ENCODE data around the gene PLXNA2. TPM values are rescaled to one million over a fixed set of nuclear protein-coding genes. Genes with fewer than 3 reads are reported as not detected.

The PLXNA2 gene
- polyA plus RNA-seq, 4 donors = 12.4 to 16.7 (median 14.4) TPM

DNA sequence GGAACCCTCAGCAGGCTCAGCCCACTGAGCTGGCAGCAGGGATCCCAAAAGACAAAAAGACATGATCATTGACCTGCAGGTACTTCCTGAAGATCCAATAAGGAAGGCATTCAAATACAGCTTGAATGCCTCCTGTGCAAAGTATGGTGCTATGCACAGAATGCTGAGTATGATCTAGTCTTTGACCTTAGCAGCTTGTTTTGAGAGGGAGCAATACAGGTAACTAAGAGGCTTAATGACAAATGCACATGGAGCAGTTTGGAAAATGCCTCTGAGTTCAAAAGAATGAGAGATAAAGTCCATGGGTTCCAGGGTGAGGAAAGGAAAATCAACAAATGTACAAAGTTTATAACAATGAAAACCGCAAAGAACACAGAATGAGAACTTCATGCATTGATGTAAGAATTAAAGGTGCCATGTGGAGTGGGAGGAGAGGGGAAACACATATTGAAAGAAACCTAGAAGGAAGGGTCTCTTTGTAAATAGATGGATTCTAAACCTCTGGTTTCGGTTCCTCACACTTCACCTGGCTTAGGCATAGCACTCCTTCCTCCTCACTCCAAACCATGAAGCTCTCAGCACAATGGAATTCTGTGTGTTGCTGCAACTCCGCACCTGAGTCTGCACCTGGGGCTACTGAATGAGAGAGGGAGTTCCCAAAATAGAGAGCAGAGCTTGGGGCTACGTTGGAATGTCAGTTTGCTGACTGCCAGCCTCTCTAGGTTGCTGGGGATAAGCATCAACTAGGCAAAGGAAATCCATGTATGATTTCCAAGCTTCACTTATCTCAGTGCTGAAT, 77.6 kb downstream of the PLXNA2 start:
- no peak for DNase-seq (ENCODE audit: low read depth in 4 of 4, low spot score in 3 of 4)

DNA sequence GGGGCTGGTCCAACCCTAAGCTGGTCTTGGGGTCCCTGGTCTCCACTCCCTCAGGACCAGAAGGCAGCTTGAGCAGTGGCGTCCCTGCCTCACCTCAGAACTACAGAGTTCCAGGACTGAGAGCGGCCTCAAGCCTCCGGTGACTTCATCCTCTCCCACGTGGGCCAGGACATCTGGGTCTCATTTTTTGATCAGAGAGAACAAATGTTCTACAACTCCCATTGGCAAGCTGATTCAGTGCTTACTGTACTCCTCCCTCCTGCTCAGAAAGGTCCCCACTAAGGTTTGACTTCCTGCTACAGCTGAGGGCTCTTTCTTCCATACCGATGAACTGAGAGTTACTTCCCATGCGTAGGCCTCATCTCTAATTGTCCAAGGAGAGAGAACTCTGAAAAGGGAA, 78.5 kb downstream of the PLXNA2 start:
- no peak for DNase-seq (ENCODE audit: low read depth in 4 of 4, low spot score in 3 of 4)

DNA sequence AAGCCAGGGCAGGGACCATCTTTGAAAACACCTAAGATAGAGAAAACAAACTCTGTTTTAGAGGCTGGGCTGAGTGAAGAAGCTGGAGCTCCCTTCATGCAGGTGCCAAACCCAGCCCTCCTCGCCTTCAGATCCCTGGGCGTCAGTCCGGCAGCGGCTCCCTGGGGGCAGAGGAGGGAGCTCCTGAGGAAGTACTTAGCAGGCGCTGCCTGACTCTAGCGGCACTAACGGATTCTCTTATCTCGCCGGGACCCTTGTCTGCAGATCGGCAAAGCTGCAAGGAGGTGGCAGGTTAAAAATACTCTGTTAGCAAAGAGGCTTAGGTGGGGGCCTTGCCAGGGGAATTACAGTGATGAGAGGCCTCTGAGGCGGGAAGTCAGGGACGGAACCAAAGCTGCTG, 79.6 kb downstream of the PLXNA2 start:
- no peak for DNase-seq (ENCODE audit: low read depth in 4 of 4, low spot score in 3 of 4)

DNA sequence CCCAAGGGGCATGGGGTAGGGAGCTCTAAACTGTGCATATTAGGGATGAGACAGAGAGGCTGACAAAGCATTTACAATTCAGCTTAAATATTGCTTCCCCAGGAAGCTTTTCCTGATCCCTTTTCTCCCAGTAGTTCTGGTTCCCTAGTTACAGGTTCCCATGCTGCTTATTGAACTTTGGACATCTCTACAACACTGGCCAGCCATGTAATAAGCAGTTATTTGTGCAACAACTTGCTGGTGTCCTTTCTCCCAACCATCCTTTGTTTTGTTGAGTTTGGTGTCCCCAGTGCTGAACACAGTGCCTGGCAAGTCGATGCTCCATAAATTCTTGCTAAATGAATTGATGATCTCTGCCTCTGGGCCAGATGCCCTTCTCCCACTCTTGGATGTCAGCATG, 80.6 kb downstream of the PLXNA2 start:
- DNase-seq (ENCODE audit: low read depth in 4 of 4, low spot score in 3 of 4) = no peak

DNA sequence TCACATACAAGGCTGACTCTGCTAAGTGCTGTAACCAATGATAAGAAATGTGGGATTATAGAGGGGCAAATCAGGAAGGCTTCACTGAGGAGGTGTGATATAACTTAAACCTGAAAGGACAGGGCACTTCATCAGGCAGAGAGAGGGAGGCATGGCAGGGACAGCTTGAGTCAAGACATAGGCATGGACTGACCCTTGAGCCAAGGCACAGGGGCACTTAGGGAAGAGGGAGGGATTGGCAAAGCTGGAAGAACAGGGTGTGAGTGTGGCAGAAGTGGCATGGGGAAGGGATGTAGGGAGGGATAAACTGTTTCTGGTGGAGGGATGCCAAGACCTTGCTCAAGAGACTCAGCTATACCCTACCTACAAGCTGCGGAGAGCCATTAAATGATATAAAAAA, 81.3 kb downstream of the PLXNA2 start:
- DNase-seq (ENCODE audit: low read depth in 4 of 4, low spot score in 3 of 4) = no peak

DNA sequence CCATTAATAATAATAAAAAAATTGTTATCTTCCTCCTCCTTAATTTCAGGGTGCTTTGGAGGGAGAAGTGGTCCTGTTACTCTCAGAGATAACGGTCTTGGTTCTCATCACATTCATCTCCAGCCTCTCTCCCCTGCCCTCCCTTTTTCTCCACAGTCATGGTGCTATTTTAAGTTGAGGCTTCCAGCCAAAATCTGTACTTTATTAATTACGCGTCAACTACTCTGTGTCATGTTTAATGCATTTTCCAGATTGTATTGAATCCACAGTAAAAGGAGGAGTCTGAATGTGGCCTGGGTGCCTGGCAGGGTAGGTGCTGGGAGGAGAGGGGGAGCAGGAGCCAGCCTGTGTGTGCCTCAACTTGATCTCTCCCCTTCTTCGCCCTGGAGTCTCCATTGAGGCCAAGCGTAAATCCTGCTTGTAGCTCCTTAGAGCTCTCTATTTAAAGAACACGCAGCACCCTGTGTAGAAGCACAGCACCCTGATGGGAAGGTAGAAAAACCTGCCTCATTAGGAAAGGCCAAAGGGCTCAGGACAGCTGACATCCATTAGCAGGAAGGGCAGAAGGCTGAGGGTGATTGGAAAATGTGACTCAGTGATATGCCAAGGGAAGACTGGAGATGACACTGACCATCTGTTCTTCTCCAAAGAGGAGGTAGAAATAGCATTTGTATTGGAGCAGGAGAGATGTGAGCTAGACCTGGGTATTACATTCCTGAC, 82.4 kb downstream of the PLXNA2 start:
- no peak for DNase-seq (ENCODE audit: low read depth in 4 of 4, low spot score in 3 of 4)

DNA sequence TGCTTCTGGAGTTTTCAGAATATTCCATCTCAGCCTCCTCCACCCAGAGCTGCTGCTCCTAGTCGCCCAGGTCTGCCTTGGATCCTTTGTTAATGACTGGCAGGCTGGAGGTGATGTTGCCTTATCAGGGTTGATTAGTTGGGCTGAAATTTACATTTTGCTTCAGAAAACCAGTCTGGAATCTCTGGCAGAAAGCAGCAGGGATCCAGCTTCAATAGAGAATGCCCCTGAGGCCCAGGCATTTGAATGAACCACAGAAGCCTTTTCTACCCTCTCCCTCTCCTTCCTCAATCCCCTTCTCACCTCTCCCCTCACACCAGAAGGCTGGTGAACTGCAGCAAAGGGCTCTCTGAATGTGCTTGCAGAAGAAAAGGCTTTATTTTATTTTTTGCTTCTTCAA, 83.2 kb downstream of the PLXNA2 start:
- DNase-seq (ENCODE audit: low read depth in 4 of 4, low spot score in 3 of 4) = no peak

DNA sequence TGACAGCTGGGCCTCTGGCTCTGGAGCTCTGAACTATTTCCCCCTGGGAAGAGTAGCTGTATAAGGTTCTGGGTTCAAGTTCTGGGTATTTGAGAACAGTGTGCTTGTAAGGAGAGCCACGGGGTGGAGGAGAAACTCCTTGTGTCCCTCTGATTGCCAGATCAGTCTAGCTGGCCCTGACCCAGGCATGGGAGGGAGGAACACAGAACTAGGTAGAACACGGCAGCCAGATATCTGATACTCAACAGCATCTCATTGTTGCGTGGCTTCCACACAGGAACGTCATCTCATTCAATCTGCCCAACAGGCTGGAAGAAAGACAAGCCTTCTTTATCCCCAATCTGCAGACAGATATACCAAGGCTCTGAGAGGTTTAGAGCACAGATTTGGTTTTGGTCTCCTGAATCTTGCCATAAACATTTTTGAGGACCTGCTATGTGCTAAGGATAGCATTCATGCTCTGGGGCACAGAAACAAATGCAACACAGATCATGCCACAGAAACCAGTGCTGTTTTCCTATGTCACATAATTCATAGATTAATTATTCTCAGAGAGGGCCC, 83.8 kb downstream of the PLXNA2 start:
- no peak for DNase-seq (ENCODE audit: low read depth in 4 of 4, low spot score in 3 of 4)

DNA sequence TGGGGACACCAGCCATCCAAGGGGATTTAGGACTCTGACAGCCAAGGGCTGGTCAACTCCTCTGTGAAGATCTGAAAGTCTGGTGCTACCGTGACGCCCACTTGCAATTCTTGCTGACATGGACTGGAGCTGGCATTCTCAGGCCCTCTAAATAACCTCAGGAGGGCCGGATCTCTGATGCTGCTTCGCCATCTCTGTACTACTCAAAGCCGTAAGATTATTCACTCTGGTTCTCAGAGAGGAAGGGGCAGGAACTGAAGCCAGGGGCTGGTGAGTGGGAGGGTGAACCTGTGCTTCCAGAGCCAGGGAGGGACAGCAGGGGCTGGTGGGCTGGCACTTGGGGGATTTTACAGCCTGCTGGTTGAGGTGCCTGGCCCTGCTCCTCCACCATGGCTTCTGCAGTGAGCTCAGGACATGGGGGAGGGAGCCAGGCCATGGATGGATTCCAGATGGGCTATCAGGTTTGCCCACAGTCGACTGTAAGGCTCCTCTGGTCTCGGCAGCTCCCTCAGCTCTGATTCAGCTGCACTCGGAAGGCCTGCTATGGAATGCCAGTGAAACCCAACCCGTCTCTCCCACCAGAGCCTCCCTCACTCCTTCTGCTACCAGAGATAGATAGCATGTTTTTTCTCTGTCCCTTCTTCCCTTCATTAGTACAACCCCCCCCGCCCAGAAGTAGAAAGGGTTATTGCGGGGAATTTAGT, 84.5 kb downstream of the PLXNA2 start:
- DNase-seq (ENCODE audit: low read depth in 4 of 4, low spot score in 3 of 4) = no peak

DNA sequence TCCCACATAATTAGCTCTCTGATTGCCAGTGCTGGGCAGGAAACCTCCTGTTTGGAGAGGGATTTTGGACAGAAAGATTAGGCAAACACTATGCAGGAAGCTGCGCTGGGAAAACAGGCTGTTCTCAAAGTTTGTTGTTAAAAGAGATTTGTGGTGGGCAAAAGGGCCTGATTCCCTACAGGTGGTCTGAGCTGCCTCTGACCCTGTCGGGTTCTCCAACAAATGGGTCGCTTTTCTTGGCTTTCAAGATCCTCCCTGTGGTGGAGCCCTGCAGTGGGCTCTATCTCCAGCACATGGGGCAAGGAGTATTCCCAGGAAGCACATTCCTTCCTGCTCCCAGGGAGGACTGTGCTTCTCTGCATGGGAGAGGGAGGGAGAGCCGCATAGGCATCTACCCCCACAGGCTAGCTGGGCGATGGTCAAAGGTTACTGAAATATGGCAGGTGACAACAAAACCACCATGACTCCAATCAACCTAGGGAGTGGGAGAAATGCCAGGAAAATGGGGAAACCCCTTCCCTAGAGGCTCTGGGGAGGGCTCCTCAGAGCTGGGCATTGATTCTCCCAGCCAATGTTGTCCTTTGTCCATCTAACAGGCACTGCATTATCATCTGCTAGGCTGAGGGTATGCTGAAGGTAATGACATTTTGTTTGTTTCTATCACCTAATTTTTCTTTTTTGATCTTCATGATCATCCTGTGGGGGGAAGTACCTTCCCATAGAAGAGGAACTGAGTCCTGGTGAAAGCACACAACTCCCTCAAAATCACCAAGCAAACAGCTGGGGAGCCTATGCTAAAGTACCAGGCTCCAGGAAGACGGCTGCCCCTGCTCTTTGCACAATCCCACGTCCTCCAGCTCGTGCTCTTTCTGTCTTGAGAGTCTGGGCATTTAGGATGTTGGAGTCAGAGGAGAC, 85.3 kb downstream of the PLXNA2 start:
- no peak for DNase-seq (ENCODE audit: low read depth in 4 of 4, low spot score in 3 of 4)

DNA sequence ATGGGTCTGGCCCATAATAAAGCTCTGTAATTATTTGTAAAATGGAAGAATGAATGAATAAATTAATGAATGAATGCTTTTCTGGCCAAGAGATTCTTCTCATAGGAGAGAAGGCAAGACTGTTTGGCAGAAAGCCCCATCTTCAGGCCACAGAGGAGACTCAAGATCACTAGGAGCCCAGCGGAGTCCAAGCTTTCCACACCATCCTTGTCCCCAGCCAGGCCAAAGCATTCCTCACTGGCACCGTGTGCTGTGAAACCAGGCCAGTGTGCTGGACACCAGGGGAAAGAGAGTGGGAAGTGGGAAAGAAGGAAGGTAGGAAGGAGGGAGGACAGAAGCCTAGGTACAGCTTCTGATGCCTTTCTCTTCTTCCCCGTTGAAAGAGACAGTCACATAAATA, 86.4 kb downstream of the PLXNA2 start:
- DNase-seq (ENCODE audit: low read depth in 4 of 4, low spot score in 3 of 4) = no peak

DNA sequence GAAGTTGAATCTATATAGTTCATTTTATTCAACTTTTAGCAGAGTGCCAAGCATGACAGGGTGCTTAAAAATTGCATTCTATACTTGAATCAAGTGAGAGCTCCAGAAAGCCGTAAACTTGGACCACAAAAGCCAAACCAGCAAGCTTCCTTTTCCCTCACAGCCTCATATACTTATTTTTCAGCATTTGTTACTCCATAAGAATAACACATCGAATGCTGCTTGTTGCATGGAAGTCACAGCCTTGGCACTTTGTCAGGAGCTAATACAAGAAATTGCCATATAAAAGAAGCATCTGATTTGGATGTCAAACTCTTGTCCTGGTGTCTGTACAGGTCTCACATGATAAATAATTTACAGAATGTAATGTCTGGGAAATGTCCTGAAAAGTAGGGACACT, 87.4 kb downstream of the PLXNA2 start:
- DNase-seq (ENCODE audit: low read depth in 4 of 4, low spot score in 3 of 4) = no peak

DNA sequence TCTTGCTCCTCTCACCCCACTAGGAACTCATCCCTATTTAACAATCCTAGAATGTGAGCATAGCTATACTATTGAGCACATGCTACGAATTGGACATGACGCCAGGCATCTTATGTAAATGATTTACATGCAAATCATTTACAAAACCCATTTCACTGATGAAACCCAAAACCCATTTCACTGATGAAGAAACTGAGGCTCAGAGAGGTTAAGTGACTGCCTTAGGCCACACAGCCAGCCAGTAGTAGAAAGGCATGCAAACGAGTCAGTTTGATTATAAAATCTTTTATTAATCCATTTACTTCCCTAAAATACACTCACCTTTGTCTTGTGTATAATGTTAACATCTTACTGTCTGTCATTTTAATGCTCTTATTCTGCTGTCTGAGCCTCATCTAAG, 87.9 kb downstream of the PLXNA2 start:
- no peak for DNase-seq (ENCODE audit: low read depth in 4 of 4, low spot score in 3 of 4)

DNA sequence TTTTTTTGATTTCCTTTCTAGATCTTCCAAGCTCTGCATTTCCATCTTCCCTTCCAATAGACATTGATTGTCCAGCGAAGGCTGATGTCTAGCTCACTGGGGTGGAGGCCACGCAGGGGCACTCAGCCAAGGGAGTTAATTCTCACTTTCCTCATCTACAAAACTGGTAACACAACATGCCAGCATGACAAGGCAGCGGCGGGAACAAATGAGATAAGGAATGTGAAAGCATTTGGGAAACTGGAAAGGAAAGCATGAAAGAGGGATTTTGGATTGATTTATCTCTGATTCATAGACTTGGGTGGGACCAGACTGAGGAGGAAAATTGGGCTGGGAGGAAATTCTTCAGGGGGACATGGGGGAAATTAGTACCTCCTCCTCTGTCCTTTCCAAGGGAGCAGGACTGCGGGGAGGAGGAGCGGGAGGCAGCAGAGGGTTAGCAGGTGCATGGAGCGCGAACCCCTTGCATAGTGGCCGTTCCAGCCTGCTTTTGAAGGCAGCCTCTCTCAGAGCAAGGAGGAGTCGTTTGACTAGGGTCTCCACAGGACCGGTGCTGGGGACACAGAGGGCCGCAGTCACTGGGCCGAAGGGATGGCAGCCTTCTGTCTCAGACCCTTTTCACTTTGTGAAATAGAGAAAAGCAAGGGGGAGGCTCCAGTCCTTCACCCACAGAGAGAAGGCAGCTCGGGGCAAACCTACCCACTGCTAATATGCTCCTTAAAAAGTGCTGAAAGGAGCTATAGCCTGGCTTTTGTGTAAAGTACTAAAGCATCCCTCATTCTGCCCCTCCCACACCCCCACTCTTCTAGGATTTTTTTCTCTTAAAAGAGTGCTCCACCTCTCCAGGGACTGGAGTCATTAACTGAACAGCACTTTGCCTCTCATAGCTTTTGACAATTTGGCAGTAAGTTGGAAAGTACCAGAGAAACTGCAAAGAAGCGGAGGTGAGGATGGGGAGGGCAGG, 89.2 kb downstream of the PLXNA2 start:
- DNase-seq (ENCODE audit: low read depth in 4 of 4, low spot score in 3 of 4) = no peak

DNA sequence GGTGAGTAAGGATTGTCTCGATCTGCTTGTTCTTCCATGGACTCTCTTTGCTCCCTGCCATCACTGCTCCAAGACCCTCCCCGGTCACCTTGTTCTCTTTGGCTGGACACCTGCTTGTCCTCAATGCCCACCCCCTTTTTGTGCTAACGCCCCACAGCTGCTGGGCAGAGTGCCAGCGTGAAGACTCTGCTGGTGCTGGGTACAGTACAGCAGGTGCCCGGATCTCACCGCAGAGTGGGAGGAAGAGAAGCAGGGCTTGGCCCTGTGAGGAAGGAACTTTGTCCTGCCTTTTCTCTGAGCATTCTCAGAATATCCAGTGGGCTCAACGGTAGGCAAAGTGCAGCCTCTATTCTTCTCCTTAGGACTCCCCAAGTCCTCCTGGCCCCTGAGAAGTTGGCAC, 90.1 kb downstream of the PLXNA2 start:
- DNase-seq (ENCODE audit: low read depth in 4 of 4, low spot score in 3 of 4) = no peak

DNA sequence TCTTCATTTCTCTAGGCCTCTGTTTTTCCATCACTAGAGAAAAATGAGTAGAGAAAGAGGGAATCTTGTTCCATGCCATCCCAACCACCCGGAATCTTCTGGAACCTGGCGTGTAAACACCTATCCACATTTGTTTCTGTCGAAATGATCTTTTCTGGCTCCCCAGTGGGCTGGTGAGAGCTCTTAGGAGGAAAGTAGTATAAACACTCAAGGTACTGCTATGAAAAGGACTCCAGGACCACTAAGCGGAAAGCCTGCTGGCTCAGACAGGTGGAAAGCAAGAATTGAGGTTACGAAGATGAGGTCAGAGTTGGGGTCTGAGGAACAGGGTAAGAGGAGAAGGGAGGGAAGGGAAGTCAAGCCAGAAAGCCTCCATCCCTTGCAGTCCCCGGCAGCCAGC, 90.8 kb downstream of the PLXNA2 start:
- no peak for DNase-seq (ENCODE audit: low read depth in 4 of 4, low spot score in 3 of 4)

DNA sequence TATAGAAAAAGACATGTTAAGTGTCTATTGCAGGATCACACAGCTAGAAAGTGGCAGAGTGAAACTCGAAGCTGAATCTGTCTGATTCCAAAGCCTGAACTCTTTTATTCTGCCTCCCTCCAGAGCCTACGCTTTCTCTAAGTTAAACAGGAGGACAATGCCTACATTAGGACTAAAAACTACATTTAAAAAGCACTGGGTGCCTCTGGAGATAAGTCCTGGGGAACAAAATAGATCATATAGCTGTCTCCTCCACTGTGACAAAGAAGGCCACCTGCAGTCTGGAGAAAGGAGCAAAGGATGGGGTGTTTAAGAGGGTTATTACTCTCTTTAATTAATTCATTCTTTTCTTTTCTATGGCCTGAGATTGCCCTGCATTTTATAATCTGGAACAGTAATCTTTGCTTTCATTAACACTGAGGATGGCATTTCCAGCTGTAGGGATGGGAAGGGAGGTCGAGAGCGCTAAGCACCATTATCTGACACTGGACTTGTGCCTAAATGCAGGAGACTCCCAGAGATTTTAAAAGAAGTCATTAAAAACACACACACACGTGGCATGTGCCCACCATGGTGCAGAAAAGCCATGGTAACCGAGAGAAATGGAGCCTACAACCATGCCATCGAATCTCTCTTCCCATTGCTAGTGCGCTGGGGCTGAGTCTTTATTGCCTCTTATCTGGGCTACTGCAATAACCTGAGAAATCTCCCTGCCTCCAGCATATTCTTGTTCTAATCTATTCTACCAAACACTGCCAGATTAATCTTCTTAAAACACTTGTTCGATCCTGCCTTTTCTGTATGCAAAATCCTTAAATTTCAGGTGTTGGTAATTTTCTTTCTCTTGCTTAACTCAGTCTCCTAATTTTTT, 92.2 kb downstream of the PLXNA2 start:
- DNase-seq (ENCODE audit: low read depth in 4 of 4, low spot score in 3 of 4) = no peak

DNA sequence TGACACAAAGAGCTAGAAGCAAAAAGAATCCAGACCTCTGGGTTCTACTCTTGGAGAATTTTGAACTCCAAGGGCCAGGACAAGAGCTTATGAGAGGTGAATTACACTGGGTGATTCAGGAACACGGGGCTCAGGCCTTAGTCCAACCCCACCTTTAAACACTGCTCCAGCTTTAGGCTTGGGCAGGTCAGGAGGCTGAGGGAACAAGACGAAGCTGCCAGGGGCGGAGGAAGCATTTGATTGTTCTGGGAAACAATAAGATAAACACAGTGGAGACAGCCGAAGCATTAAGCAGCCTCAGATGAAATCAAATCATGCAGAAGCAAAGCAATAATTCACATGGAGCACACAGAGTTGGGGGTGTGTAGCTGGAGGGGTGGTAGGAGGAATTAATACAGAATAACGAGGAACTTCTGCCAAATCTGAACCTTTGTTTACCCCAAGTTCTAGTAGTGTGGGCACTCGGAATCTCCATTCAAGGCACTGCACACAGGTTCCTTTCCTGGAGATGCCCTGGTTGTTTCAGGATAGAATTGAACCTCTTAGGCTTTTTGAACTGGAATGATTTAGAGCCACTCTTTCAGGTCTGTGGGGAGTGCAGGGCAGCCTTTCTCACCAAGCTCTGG, 93.2 kb downstream of the PLXNA2 start:
- DNase-seq (ENCODE audit: low read depth in 4 of 4, low spot score in 3 of 4) = no peak

Measured in right renal pelvis (tissue), 4 donors.